ENCODE measurements around the gene PEDS1. TPM values are rescaled to one million over a fixed set of nuclear protein-coding genes. Genes with fewer than 3 reads are reported as not detected.

PEDS1 gene
- total RNA-seq, 2 donors from 2014 or later: 26.1 to 30.7 TPM

- H3K4me3 ChIP-seq: no peak overlapping the region
- peaks cover 14% of the 10 kb centered on the region for H3K36me3 ChIP-seq
- H3K9me3 ChIP-seq: no peaks in the 10 kb centered on the region
- peaks cover 0 to 27% of the 10 kb centered on the region in 2 donors for H3K4me1 ChIP-seq
- no peak for DNase-seq (ENCODE audit: low spot score)
- no peaks in the 10 kb centered on the region for H3K27me3 ChIP-seq
- no peak overlapping the region for H3K27ac ChIP-seq
- TF ChIP-seq CTCF (IDR thresholded peaks at IDR 0.05): no peak
Measured at GRCh38 chr20:50198180-50198666, 44.7 kb upstream of the PEDS1 start.

GRCh38 chr20:50197463-50198179, 44.1 kb upstream of the PEDS1 start:
- Histone ChIP-seq H3K27ac (no peak overlapping the region), H3K4me3 (no peak overlapping the region), H3K9me3 (no peaks in the 10 kb centered on the region), H3K27me3 (no peaks in the 10 kb centered on the region), H3K36me3 (peaks cover 20% of the 10 kb centered on the region), H3K4me1 (peaks cover 0 to 28% of the 10 kb centered on the region in 2 donors)
- no peak for TF ChIP-seq CTCF (IDR thresholded peaks at IDR 0.05)
- DNase-seq (ENCODE audit: low spot score): no peak

- Histone ChIP-seq H3K27me3 (no peaks in the 10 kb centered on the region), H3K4me3 (no peak overlapping the region), H3K27ac (no peak overlapping the region), H3K4me1 (peaks cover 0 to 28% of the 10 kb centered on the region in 2 donors), H3K36me3 (peaks cover 26% of the 10 kb centered on the region), H3K9me3 (no peaks in the 10 kb centered on the region)
- no peak for TF ChIP-seq CTCF (IDR thresholded peaks at IDR 0.05)
- no peak for DNase-seq (ENCODE audit: low spot score)
Measured at GRCh38 chr20:50196896-50197295, 43.4 kb upstream of the PEDS1 start.

- TF ChIP-seq CTCF (IDR thresholded peaks at IDR 0.05): no peak
- H3K27me3 ChIP-seq: no peaks in the 10 kb centered on the region
- no peak for DNase-seq (ENCODE audit: low spot score)
- H3K27ac ChIP-seq: peak overlapping the region in 1 of 2 donors; percentile 99
- peaks cover 26% of the 10 kb centered on the region for H3K36me3 ChIP-seq
- H3K4me3 ChIP-seq: no peak overlapping the region
- no peaks in the 10 kb centered on the region for H3K9me3 ChIP-seq
- peaks cover 0 to 28% of the 10 kb centered on the region in 2 donors for H3K4me1 ChIP-seq
Measured at GRCh38 chr20:50196248-50196647, 42.7 kb upstream of the PEDS1 start.

GRCh38 chr20:50195524-50196120, 42.1 kb upstream of the PEDS1 start:
- DNase-seq (ENCODE audit: low spot score): no peak
- peaks cover 0 to 28% of the 10 kb centered on the region in 2 donors for H3K4me1 ChIP-seq

More at GRCh38 chr20:50195524-50196120, 42.1 kb upstream of the PEDS1 start:
- Histone ChIP-seq H3K27me3 (no peaks in the 10 kb centered on the region), H3K27ac (peak overlapping the region; percentile 99 to 100), H3K36me3 (peaks cover 26% of the 10 kb centered on the region), H3K4me3 (no peak overlapping the region), H3K9me3 (no peaks in the 10 kb centered on the region)
- no peak for TF ChIP-seq CTCF (IDR thresholded peaks at IDR 0.05)
